DND-41 (cell line): Measurements from ENCODE around the gene G6PC3.
"Not testable (repeated sequence)": the region's sequence is repeated elsewhere in the genome, so short reads cannot be mapped to it uniquely, and the experiment has no call there.

Experiments used
- ATAC-seq: fragments of 200-7000 bp; cut with Tn5 transposase; 3 replicates; pipeline ENCODE4 v1.9.1; 2021; ENCODE audit warnings: low read depth; ENCODE audit not compliant: insufficient read depth
- DNase-seq: peaks from one replicate; pipeline ENCODE4 v3.0.0-alpha.2; 2020
- H2AFZ ChIP-seq: 2 replicates; pipeline ENCODE4 v1.6.0; 2012; ENCODE audit warnings: low read depth, low read length
- H3K27ac ChIP-seq: 2 replicates; pipeline ENCODE4 v1.5.1; 2012; ENCODE audit warnings: low read length, inconsistent platforms
- H3K27me3 ChIP-seq: fragments of 200-600 bp; sonication (generic); 2 replicates; pipeline ENCODE4 v1.6.0; 2012; ENCODE audit warnings: low read length, mild to moderate bottlenecking, inconsistent platforms; ENCODE audit not compliant: insufficient read depth, poor library complexity
- H3K36me3 ChIP-seq: 2 replicates; pipeline ENCODE4 v1.5.1; 2012; ENCODE audit warnings: low read length, inconsistent platforms; ENCODE audit not compliant: insufficient read depth
- H3K4me1 ChIP-seq: 2 replicates; pipeline ENCODE4 v1.5.1; 2012; ENCODE audit warnings: mild to moderate bottlenecking, low read length; ENCODE audit not compliant: insufficient read depth
- H3K4me2 ChIP-seq: 2 replicates; pipeline ENCODE4 v1.6.0; 2012; ENCODE audit warnings: mild to moderate bottlenecking, moderate library complexity, low read length, inconsistent platforms; ENCODE audit not compliant: insufficient read depth
- H3K4me3 ChIP-seq, 2 experiments: fragments of 200-600 bp in 1 of 2; shearing (Covaris generic) in 1 of 2; 2 replicates each; pipeline ENCODE4 v1.5.1; 2012 to 2016; ENCODE audit warnings: inconsistent platforms in 2 of 2, low read length in 2 of 2, mild to moderate bottlenecking in 2 of 2, low read depth in 1 of 2, moderate library complexity in 1 of 2
- H3K79me2 ChIP-seq: 2 replicates; pipeline ENCODE4 v1.6.0; 2012; ENCODE audit warnings: low read length, inconsistent platforms; ENCODE audit not compliant: insufficient read depth
- H3K9ac ChIP-seq: 2 replicates; pipeline ENCODE4 v1.6.0; 2012; ENCODE audit warnings: low read depth, mild to moderate bottlenecking, inconsistent platforms, low read length, moderate library complexity
- H3K9me3 ChIP-seq: 2 replicates; pipeline ENCODE4 v1.5.1; 2012; ENCODE audit warnings: low read length, moderate library complexity, mild to moderate bottlenecking, inconsistent platforms; ENCODE audit not compliant: insufficient read depth, severe bottlenecking
- H4K20me1 ChIP-seq: 2 replicates; pipeline ENCODE4 v1.6.0; 2012; ENCODE audit warnings: low read length; ENCODE audit not compliant: insufficient read depth
- CTCF ChIP-seq: IDR thresholded peaks from 2 replicates; pipeline ENCODE4 v1.5.1; 2012; ENCODE audit warnings: borderline replicate concordance, low read length, moderate library complexity, mild to moderate bottlenecking; ENCODE audit not compliant: poor library complexity, severe bottlenecking; ENCODE audit errors: extremely low read depth
- EZH2 ChIP-seq: IDR thresholded peaks from 3 replicates; pipeline ENCODE4 v1.6.1; 2012; ENCODE audit warnings: borderline replicate concordance, low read depth, mild to moderate bottlenecking, moderate library complexity, low read length, inconsistent platforms; ENCODE audit not compliant: severe bottlenecking

Gene G6PC3

GRCh38 chr17:44097110-44097958 is 26.8 kb downstream of the G6PC3 start:
- Histone ChIP-seq H3K4me2 (no peak overlapping the region), H3K9ac (no peak overlapping the region), H3K4me1 (peaks cover 14% of the 10 kb centered on the region), H3K27me3 (no peaks in the 10 kb centered on the region), H3K27ac (no peak overlapping the region), H4K20me1 (no peaks in the 10 kb centered on the region), H3K4me3 (no peak overlapping the region), H3K9me3 (no peaks in the 10 kb centered on the region), H3K36me3 (no peaks in the 10 kb centered on the region), H3K79me2 (no peaks in the 10 kb centered on the region), H2AFZ (no peak overlapping the region)
- TF ChIP-seq CTCF (no peak), EZH2 (no peak)
- DNase-seq (no peak), ATAC-seq (no peak)

GRCh38 chr17:44101858-44102257 is 31.3 kb downstream of the G6PC3 start:
- not testable (repeated sequence) for DNase-seq, H3K36me3 ChIP-seq, H3K27me3 ChIP-seq, H3K4me3 ChIP-seq, H3K79me2 ChIP-seq, H3K27ac ChIP-seq, H3K4me2 ChIP-seq, H4K20me1 ChIP-seq, H3K4me1 ChIP-seq, H2AFZ ChIP-seq, ATAC-seq, H3K9me3 ChIP-seq, H3K9ac ChIP-seq

DNA sequence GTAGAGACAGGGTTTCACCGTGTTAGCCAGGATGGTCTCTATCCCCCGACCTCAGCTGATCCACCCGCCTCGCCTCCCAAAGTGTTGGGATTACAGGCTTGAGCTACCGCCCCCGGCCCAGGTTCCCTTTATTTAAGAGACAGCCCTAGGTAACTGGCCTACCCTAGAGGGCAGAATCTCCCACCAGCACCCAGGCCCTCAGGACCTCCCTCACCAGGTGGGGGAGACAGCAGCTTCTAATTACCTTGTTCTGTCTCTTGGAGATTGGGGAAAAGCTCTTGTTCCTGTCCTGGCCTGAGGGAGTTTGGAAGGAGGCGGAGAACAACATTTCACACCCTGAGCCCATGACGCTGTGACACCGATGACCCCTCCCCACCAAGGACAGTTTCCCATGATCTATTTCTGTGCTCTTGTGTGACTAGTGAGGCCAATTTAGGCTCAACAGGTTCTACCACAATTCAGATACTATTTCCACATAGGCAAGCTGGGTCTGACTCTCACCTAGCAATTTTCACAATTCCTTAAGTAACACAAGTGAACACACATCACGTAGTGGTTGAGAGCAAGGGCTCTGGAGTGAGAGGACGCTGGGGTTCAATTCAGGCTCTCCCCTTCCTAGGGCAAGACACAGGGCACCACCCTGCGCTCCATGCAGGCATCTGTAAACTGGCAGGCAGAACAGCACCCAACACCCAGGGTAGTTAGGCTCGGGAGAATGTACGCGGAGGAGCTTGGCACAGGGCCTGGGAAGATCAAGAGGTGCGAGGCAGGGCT is 32.5 kb downstream of the G6PC3 start:
- H3K27ac ChIP-seq: no peak overlapping the region
- no peak overlapping the region for H3K4me3 ChIP-seq
- no peaks in the 10 kb centered on the region for H3K79me2 ChIP-seq
- no peak overlapping the region for H2AFZ ChIP-seq
- H3K27me3 ChIP-seq: no peaks in the 10 kb centered on the region
- TF ChIP-seq EZH2 (no peak), CTCF (no peak)
- no peak overlapping the region for H3K9ac ChIP-seq
- DNase-seq (no peak), ATAC-seq (no peak)
- H3K36me3 ChIP-seq: no peaks in the 10 kb centered on the region
- no peak overlapping the region for H3K4me2 ChIP-seq
- H4K20me1 ChIP-seq: no peaks in the 10 kb centered on the region
- H3K4me1 ChIP-seq: no peaks in the 10 kb centered on the region
- no peaks in the 10 kb centered on the region for H3K9me3 ChIP-seq

DNA sequence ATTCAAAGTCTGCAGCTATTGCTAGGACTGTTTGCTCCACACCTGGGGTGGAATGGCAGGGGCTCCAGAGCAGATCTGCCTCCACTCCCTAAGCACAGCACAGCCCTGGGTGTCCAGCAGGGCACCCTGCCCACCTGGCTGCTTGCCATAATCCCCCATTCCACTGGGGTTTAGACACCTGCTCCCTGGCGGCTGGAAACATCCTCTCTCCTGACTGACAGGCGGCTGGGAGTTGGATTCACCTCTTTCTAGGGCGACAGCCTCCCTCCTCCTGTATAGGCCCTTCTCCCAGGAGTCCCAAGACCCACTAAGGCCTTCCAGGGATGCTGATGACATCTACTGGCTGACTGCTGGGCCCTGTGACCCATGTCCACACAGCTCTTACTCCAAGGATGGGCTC is 34.9 kb downstream of the G6PC3 start:
- H3K79me2 ChIP-seq: no peaks in the 10 kb centered on the region
- no peaks in the 10 kb centered on the region for H3K36me3 ChIP-seq
- no peak overlapping the region for H2AFZ ChIP-seq
- H3K9ac ChIP-seq: no peak overlapping the region
- peaks cover 9% of the 10 kb centered on the region for H4K20me1 ChIP-seq
- H3K4me3 ChIP-seq: no peak overlapping the region
- TF ChIP-seq CTCF: no peak
- no peak for TF ChIP-seq EZH2
- H3K4me2 ChIP-seq: no peak overlapping the region
- no peaks in the 10 kb centered on the region for H3K9me3 ChIP-seq
- no peaks in the 10 kb centered on the region for H3K27me3 ChIP-seq
- H3K4me1 ChIP-seq: peaks cover 3% of the 10 kb centered on the region; the same call in 1 of the 2 replicates
- H3K27ac ChIP-seq: no peak overlapping the region
- DNase-seq: no peak
- ATAC-seq: no peak
